NCI-H1436 treated with DMSO at 0.1 percent for 48 hours (cell line): Measurements from ENCODE around the gene ZNF655.

ENCODE experiments used
- DNase-seq: peaks from one replicate; lab custom pipeline; 2025; lab: John Stamatoyannopoulos, UW

Gene ZNF655

DNA sequence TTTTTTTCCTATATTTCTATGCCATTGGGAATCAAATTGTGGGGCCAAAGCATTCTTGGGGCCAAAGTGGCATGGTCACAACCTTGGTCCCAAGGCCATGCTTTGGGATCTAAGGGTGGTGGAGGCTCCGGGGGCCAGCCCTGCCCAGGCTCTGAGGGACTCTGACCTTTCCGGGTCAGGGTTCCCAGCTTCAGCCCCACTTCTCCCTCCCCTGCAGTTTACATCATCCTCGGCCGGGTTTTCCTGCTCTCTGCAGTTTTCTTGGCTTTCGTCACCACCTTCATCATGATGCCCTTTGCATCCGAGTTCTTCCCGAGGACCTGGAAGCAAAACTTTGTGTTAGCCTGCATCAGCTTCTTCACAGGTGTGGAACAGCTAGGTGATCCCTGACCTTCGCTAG, 48.1 kb downstream of the ZNF655 start:
- no peak for DNase-seq

- no peak for DNase-seq
Measured at GRCh38 chr7:99607548-99607947, 49.1 kb downstream of the ZNF655 start.

GRCh38 chr7:99614495-99614894, 56.1 kb downstream of the ZNF655 start:
- DNase-seq, result no peak

DNA sequence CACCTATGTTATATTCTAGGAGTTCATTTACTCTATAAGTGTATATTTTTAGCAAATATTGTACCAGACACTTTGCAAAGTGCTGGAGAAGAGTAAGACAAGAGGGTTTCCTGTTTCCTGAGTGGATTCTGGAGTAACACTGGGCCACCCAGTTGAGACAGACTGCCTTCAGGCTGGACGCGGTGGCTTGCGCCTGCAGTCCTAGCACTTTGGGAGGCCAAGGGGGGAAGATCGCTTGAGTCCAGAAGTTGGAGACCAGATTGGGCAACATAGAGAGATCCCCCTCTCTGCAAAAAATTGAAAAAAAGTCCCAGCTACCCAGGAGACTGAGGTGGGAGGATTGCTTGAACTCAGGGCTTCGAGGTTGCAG, 57.5 kb downstream of the ZNF655 start:
- DNase-seq, result no peak

DNA sequence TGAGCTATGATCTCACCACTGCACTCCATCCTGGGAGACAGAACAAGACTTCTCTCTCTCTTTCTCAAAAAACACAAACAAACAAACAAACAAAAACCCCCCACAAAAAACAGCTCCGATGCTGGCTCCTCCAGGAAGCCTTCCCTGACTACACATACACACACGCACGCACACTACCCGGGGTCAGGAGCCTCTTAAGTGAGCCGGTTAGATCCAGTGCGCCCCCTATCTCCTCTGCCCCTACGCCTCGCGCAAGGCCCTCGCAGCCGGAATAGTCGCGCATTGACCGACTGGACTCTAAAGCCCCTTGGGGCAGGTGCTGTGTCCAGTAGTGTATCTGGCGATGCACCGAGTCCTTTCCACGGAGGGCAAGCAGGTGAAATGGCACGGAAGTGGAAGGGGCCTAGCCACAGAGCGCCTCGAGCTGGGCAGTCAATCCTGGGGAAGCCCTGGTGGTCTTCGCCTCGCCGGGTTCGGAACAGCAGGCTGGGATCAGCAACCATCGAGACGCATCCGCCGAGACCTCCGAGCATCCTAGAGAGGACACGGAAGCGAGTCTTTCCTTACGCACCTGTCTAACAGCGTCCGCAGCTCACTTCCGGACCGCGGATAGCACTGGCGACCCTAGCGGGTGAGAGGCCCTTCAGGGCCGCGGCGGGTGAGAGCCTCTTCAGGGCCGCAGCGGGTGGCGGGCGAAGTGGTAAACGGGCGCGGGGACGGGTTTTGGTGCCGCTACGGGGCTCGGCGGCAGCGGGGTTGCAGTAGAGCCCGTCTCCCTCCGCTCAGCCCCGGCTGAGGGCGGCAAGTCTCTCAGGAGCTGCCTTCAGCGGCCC, 58.1 kb downstream of the ZNF655 start, which contains the start of gene ZSCAN25:
ZSCAN25 (plus strand) TSS at position 588 of the 833 bp plus-strand sequence. CDS start 2,661 bp downstream, outside the sequence.
- peak; percentile 81 for DNase-seq

DNA sequence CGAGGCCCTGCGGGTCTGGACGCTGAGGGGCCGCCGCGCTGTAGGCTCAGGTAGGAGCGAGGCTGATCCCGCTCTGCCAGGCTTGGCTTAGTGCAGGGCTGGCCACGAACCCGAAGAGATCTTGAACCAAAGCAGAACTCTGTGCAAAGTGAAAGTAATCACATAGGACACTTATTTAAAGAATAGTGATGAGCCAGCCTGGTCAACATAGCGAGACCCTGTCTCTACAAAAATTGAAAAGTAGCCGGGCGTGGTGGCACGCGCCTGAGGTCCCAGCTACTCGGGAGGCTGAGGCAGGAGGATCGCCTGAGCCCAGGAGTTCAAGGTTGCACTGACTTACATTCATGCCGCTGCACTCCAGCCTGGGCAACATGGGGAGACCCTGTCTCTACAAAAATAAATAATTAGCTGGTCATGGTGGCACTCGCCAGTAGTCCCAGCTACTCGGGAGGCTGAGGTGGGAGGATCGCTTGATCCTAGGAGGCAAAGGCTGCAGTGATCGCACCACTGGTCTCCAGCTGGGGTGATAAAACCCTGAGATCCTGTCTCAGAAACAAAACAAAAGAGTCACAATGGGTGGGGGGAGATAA, 58.8 kb downstream of the ZNF655 start:
- DNase-seq, result no peak

DNA sequence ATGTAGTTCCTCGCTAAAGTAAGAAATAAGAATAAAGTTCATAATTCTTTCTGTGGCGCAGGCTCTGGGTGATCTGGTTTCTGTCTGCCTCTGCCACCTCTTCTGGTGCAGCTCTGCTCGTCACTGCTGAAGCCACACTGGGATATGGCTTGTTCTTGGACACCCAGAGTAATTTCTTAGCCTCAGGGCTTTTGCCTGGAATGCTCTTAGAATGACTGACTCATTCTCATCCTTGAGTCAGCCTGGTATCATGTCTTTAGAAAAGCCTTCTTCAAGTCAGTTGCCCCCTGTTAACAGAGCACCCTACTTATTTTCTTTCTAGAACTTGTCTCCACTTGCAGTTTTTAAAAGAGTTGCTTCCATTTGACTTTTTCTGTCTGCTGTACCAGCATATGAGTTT, 60.3 kb downstream of the ZNF655 start:
- no peak for DNase-seq

DNA sequence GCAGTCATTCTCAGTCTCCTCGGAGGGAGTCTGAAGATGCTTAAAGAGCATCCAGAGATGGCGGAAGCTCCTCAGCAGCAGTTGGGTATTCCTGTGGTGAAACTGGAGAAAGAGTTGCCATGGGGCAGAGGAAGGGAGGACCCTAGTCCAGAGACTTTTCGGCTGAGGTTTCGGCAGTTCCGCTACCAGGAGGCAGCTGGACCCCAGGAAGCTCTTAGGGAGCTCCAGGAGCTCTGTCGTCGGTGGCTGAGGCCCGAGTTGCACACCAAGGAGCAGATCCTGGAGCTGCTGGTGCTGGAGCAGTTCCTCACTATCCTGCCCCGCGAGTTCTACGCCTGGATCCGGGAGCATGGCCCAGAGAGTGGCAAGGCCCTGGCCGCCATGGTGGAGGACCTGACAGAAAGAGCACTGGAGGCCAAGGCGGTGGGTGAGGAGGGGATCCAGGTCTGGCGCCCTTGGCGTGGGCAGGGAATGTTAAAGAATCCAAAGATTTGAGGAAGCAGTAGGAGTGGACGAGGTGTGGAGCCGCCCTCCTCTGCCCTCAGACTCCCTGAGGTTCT, 61.2 kb downstream of the ZNF655 start:
- no peak for DNase-seq

DNA sequence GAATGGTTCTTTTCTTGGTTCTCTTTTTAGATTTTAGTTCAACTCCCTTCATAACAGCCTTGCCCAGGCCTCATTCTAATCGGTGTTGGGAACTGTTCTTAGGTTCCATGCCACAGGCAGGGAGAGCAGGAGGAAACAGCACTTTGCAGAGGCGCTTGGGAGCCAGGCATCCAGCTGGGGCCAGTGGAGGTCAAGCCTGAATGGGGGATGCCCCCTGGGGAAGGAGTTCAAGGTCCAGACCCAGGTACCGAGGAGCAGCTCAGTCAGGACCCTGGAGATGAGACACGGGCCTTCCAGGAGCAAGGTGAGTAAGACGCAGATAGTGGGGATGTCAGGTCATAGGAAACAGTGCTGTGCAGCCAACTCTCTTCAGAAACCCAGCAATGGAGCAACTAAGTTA, 62.8 kb downstream of the ZNF655 start:
- no peak for DNase-seq

- DNase-seq, result no peak
Measured at GRCh38 chr7:99622596-99622995, 64.2 kb downstream of the ZNF655 start.

DNA sequence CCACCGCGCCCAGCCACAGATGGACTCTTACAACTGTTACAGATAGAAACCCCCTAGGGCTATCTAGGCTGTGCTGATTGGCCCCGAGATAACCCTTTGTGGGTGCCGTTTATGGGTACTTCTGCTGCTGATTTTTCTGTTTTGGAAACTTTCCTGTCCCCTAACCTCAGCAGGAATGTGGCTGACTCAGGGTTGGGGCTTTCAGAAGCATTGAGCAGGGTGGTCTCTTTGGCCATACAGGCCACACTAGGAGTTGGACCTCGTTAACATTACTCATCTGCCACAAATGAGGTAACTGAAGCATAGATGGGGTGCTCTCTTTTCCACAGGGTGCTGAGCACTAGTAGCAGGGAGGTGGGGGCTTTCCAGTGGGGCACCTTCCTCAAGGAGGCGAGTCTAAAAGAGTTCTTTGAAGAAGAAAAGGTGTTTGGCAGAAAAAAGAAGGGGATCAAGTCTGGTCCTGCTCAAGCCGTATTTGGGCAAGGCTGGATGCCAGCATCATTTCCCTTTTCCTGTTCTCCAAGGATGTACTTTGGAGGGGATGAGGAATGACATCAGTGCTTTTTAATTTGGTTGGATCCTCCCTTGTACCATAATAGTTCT, 64.8 kb downstream of the ZNF655 start:
- no peak for DNase-seq

GRCh38 chr7:99623702-99624447, 65.4 kb downstream of the ZNF655 start:
- no peak for DNase-seq

- no peak for DNase-seq
Measured at GRCh38 chr7:99624484-99624883, 66.0 kb downstream of the ZNF655 start.

DNA sequence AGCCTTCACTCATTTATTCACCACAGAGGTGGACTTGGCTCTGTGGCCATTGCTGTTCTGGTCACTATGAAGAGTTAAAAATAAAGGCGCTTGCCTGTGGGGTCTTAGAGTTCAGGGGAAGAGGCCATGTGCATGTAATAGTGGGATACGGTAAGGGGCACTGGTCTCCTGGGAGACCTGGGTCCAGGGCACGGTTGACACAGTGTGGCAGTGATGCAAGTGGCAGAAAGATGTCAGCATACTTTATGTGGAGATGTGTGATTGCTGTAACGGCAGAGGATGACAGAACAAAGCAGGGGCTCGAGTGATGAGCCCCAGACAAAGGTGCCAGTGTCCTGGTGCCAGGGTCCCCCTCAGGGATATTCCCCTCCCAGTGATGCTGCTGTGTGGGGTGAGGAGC, 66.9 kb downstream of the ZNF655 start:
- DNase-seq, result no peak

DNA sequence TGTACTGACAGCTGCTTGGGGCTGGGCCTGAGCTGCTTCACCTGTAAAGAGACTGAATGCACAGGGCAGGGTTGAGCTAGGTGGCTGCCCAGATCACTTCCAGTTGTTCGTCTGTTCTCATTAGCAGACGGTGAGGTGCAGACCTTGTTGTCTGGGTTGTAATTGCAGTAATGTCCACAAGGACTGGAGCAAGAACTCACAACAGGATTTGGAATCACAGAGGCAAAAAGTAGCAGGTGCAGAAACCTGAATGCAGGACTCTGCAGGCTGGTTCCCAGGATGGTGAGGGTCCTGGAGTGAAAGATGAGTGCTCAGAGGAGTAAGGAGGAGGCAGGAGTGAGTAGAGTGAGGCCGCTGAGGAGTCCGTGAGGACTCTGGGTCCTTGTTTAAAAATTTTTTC, 67.5 kb downstream of the ZNF655 start:
- DNase-seq, result no peak
